HG03558 (cell line): ENCODE measurements around the gene CACNA1E.
"Not testable (repeated sequence)": the region's sequence is repeated elsewhere in the genome, so short reads cannot be mapped to it uniquely, and the experiment has no call there.

Experiments
- ATAC-seq: cut with Tn5 transposase; IDR thresholded peaks from one replicate; pipeline ENCODE4 v1.9.1; 2021; ENCODE audit warnings: moderate number of reproducible peaks; ENCODE audit not compliant: unreplicated experiment; ENCODE audit errors: extremely low read depth

The CACNA1E gene

DNA sequence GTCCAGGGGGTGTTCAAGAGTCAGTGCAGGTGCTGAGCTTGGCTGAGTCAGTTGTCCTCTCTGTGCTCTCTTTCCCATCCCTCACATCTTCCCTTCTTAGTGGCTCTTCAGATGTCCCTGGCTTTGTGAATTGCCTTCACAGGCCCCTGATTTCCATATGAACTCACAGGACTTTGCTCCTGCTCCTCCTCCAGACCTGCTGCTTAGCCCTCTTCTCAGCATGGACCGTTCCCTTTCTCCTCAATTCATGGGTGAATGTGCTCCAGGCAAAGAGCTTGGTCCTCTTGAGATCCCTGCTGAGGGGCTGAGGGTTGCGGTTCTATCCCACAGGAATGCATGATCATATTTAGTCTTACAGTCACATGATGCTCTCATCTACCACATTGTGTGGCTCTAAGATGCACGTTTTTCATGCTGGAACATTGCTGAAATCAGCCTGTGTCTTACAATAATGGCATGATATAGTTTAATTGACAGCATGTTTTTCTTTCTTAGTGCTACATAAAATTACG lies 30.5 kb downstream of the CACNA1E start:
- no peak for ATAC-seq

DNA sequence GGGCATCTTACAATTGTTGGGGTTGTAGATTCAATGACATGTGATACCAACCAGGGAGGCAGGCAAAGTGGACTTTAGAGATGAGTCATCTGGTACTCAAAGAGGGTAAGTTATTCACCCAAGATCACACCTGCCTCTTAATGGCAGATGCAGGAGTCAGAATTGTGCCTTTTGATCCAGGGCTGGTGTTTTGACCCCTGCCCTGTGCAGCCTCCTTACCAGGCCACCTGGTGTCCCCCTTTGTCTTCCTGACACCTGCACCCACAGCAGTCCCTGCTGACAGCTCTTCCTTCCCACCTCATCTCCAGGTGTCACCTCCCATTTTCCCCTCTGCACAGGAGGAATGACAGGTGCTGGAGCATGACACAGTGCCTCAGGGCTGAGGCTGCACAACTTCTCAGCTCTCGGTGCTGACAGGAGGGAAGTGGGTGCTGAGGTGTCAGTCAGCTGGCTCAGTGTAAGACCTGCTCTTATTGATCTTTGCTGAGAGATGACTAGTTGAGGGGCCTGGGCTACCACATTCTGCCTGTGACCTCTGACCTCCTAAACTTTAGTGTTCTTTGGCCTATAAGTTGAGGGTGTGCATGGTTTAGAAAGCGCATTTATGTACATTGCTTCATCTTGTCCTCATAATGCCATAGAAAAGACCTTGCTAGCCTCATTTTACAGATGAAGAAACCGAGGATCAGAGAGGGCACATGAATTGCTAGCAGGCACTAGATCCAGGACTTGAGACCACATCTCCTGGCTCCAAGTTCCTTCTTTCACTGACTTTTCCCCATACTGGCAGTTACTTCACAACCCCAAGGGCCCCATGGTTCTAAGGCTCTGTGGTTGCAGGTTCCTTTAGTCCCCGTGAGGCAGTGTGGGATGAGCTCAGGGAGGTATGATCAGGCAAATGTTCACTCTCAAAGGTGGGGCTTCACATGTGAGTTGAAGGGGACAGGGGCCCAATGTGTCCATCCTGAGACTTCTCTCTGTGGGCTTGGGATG lies 31.3 kb downstream of the CACNA1E start:
- ATAC-seq: peak; percentile 53

DNA sequence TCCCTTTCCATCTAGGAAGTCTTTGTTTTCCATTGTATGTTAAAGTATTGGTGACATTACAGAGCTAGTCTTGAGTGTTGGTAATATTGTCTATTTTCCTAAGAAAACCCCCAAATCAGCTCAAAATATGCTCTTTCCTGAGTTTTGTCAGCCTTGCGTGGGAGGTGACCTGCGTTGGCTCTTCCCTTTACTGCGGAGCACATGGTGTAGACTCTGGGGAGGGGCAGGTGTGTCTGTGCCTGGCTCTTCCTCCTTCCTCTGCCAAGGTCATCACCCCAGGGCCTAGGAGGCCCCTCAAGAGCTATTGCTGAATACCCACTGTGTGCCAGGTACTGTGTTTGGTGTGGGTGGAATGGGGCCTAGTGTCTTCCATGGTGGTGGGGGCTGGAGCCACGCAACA lies 33.4 kb downstream of the CACNA1E start:
- no peak for ATAC-seq

DNA sequence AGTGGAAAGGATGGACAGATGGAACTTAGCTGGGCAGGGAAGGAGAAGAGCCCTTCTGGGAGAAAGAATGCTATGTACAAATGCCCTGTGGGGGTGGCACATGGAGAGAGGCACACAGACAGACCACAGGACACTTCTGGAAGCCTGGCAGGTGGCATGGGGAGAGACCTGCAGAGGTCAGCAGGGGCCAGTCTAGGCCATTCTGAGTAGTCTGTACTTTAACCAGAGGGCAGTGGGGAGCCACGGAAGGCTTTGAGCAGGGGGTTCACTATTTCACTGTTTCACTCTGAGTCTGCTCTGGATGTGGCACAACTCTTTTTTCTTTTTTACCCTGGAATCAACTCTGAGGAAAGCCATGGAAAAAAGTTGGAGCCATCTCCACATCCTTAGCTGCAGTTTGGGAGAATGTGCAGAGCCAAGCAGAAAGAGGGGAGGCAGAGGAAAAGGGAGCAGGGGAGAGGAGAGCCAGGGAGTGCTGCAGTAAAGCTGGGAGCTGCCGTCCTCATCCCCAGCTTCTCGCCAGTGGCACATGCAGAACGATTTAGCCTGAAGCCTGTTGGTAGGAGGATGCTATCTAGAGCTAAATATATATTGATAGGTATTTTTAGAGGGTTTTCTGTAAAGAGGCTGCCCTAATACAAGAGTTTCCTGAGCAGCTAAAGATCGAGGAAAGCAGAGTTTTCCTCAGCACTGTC lies 34.0 kb downstream of the CACNA1E start:
- ATAC-seq: no peak

DNA sequence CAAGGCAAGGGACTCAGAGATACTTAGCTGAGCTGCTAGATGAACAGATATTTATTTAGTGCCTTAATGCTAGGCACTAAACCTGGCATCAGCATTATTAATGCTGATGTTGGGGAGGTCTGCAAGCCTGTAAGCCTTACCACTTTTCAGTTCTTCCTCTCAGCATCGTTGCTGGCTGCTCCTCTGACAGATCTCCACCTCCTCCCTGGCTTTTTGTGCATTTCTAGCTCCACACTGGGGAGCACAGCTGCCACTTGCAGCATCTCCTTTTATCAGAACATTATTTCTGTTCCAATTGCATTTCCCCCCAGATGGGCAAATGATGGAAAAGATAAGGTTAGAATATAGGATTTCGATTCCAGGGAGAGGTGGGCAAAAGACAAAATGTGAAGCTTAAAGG lies 34.8 kb downstream of the CACNA1E start:
- no peak for ATAC-seq

DNA sequence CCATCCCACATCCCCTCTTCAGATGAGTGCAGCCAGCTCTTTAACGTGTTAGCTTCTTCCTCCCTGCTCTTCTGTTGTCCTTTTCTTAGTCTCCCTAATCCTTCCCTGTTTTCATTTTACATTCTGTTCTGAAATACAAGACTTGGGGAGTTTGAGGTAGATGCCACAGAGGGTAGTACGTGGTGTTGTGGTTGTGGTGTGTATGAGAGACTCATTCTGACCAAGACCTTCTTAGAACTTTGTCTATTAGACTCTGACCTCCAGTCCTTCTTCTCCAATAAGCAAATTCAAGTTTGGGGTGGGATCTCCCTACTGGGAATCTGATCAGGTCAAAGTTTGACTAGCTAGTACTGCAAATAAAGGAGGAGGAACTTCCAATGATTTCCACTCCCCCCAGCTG lies 39.5 kb downstream of the CACNA1E start:
- no peak for ATAC-seq

DNA sequence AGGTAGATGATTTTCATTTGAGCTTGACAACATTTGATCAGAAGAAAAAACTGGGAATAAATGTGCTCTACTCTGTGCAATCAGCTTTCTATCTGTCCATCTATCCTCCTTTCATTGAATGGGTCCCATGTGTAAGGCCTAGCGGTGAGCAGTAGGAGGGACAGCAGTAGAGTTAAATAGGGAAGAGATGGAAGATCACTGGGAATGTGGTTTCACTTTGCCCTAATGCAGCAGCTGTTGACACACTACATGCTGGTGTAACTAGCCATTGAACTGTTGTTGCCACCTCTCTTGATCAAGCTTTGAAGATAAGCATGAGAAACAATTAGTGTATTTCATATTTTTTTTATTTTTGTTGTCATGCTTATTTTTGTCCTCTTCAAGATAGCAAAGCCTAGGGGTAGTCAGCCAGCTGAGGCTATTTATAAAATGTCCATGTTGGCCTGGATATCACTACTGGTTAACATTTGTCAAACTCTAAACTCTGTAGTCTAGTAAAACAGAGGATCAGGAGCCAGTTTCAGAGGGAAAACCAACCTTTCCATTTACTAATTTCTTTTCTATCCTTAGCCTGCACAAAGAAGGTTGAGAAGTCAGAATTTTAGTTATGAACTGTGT lies 41.9 kb downstream of the CACNA1E start:
- no peak for ATAC-seq

DNA sequence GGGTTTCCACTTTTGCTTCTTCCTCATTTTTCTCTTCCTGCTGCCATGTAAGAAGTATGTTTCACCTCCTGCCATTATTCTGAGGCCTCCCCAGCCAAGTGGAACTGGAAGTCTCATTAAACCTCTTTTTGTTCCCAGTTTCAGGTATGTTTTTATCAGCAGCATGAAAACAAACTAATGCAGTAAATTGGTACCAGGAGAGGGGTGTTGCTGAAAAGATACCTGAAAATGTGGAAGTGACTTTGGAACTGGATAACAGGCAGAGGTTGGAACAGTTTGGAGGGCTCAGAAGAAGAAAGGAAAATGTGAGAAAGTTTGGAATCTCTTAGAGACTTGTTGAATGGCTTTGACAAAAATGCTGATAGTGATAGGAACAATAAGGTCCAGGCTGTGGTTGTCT lies 44.9 kb downstream of the CACNA1E start:
- ATAC-seq: not testable (repeated sequence)

DNA sequence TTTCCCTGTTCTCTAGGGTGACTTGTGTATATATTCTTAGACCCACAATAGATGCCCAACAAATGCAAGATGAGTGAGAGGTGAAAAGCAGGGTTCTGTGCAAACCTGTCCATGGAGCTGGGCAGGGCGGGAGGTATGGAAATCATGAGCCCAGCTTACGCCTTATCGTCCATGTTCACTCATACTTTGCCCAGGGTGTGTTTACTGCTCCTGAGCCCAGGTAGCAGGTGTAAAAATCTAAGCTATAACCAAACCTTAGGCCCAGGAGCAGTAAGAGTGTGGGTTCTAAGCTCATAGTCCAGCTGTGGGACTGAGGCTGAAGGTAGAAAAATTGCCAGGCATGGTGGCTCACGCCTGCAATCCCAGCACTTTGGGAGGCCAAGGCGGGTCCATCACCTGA lies 48.1 kb downstream of the CACNA1E start:
- ATAC-seq: no peak

DNA sequence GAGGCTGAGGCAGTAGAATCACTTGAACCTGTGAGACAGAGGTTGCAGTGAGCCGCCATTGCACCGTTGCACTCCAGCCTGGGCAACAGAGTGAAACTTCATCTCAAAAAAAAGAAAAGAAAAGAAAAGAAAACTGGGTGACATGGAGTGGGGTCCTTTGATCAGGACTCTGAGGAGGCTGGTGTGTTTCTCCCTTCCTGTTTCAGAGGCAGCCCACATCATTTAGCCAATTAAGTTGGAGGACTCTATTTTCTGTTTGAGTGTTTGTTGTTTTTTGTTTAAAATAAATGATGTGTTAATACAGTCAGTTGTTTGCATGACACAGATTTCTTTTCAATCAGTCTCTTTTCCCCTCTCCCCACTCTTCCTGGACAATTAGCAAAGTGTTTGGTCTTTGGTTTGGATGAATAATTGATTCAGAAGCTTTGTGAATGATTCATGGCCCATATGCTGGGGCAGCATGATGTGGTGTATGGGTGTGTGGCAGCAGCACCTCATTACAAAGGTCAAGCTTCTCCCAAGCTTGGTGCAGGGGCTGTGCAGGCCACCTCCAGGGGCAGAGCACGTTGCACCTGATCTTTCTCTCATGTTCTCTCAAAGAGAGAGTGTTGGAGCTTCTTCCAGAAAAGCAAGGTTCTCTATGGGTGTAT lies 48.8 kb downstream of the CACNA1E start:
- no peak for ATAC-seq

DNA sequence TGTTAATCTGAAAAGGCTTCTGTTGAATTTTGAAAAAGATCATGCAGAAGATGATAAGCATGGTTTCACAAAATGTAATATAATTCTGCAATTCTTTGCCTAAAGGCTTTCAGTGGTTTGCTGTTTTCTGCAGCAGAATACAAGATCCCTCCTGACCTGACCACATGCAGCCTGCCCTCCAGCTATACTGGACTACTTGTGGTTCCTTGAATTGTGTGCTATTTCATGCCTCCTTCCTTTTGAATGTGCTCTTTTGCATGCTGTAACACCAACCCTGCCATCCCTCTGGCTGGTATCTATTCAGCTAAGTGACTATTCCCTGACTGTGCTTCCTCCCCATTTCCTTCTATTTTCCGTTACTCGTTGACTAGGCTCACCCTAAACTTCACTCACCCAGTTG lies 55.5 kb downstream of the CACNA1E start:
- ATAC-seq: no peak

DNA sequence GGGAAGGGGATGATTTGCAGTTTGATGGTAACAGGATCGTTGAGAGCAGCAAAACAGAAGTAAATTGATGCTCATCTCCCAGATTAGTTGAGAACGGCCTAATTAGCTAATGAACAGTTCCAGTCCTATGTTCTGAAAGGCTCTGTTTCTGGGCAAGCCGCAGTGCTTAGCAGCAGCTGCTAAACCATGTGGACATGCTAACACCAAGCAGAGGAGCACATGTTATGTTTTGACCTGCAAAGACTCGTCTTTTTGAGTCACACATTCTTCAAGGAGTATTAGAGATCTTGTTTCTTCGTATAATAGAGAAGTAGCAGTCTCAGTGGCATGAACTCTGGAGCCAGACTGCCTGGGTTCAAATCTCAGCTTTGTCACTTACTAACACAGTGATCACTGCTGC lies 58.1 kb downstream of the CACNA1E start:
- no peak for ATAC-seq

DNA sequence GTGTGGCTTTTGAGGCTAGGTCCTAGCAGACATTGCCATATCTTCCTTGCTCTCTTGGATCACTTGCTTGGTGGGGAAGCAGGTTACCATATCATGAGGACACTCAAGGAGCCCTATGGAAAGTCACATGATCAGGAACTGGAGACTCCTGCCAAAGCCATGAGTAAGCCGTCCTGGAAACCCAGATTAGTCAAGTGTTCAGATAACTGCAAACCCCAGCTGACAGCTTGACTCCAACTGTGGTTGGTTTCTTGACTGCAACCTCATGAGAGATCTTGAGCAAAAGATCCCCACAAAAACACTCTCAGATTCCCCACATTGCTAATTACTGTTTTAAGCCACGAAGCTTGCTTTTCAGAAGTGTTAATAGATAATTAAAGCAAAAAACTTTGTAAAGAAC lies 58.6 kb downstream of the CACNA1E start:
- no peak for ATAC-seq

DNA sequence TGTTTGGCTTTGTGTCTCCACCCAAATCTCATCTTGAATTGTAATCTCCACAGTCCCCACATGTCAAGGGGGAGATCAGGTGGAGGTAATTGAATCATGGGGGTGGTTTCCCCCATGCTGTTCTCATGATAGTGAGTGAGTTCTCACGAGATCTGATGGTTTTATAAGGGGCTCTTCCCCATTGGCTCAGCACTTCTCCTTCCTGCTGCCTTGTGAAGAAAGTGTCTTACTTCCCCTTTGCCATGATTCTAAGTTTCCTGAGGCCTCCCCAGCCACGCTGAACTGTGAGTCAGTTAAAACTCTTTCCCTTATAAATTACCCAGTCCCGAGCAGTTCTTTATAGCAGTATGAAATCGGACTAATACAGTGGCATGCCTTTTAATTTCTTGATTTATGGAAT lies 59.1 kb downstream of the CACNA1E start:
- ATAC-seq: not testable (repeated sequence)

DNA sequence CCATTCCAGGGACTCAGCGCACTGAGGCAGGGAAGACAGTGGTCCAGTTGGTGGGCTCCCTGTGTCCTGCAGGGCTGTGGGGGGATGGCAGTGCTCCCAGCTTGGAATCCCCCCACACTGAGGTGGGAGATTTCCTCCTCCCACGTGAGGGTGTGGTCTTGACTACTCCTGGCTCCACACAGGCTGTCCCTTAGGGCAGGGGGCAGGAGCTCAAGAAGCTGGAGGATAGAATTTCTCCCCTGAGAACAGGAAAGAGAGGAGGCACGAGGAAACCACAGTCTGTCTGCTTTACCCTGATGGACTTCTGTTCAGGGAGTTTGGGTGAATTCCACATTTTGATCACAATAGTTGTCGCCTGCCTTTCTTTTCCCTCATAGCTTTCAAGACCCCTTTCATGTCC lies 62.1 kb downstream of the CACNA1E start:
- no peak for ATAC-seq

DNA sequence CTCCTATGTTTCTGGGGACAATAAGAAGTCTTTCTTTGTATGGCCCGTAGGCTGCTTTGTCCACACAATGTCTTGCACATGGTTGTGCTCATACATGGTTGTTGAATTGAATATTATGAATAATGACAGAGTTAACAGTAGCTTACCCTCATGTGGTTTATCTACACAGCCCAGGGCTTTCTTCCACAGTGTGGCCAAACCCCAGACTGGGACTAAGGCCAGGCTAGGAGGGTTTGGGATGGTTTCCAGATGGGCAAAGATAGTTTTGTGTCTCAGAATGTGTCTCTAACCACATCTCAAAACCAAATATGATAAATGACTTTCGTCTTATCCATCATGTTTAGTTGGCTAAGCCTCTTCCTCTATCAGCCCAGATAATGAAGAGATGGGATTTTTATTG lies 65.2 kb downstream of the CACNA1E start:
- ATAC-seq: no peak

DNA sequence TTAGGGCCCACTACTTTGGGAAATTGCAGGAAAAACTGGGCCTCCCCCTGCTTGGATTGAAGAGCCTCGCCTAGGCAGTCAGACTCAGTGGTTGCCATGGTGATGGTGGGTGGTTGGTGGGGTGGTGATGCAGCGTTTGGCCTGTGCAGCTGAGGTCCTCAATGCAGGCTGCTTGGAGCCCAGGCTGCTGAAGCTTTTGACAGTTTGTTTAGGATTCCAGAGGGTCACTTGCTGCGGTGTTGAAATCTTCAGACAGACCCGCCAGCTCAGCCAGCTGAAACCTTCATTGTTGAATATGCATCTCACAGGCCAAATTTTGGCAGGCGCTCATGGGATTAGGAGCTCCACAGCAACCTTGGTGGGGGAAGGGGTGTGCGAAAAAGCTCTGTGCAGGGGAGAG lies 67.9 kb downstream of the CACNA1E start:
- ATAC-seq: no peak

DNA sequence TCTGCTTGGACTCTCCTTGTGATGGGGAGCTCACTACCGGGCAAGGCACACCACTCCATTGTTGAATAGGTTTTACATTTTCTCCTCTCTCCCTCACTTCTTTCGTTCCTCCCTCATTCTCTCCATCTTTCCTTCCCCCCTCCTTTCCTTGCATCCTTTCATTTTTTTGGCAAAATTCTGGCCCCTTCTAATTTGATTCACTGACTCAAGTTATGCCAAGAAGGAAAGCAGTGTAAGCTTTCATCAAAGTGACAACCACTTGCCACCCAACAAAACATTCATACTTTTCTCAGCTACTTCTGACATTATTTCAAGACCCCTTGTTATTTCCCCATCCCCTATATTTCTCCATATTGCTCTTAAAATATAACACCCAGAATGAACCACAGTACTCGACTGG lies 68.4 kb downstream of the CACNA1E start:
- no peak for ATAC-seq

DNA sequence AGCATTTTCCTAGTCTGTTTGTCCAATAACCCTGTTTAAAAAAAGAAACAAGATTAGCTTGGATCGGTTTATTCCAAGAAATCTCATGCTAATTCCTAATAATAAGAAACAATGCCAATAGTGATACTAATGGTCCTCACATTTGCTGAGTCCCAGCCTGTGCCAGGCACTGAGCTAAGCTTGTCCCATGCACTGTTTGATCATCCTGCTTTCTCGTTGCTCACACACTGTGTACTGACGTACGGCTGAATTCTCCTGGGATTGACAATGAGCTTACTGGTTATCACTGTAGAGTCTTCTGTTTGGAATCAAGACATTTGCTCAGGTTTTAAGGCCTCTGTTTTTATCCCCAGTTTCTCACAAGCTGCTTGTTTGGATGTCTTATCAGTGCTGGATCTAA lies 71.1 kb downstream of the CACNA1E start:
- no peak for ATAC-seq

DNA sequence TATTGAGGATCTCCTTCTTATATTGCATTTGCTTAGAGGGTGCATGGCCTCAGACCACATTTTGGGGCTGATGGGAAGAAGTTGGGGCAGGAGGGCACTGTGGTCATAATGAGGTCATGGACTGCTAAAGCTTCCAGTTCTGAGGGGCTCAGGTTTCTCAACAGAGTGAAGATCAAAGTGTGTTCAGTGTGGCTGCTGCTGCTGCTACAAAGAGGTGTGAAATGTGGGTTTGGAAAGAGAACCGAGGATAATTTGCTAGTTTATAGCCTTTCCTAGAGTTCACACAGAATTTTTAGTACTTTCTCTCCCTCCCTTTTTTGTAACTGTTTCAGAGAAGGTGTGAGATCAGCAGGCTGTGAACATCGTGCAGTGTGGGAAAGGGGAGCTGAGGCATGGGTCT lies 73.3 kb downstream of the CACNA1E start:
- no peak for ATAC-seq
